ENCODE measurements around the gene EP400.
"Not testable (repeated sequence)": the region's sequence is repeated elsewhere in the genome, so short reads cannot be mapped to it uniquely, and the experiment has no call there.

The EP400 gene

DNA sequence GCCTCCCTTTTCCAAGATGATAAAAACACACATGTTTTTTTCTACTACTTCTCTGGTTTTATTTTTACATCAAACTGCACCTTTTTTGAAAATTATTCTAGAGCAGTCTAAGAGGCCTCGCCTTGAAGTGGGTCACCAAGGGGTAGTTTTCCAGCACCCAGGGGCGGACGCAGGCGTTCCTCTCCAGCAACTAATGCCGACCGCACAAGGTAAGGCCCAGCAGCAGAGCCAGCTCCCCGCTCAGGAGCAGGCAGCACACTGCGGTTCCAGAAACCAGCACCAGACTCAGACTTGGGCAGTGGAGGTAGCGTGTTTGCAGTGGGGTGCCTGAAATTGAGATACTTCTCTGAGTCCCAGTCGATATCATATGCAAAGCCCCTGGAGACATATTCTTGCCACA, 31.6 kb downstream of the EP400 start:
- no peak overlapping the region for H3K27ac ChIP-seq (ENCODE audit: low read depth, low read length)
- peaks cover 15% of the 10 kb centered on the region for H3K36me3 ChIP-seq (ENCODE audit: control insufficient read depth, insufficient read depth, low read length)
- no peak overlapping the region for H3K9ac ChIP-seq (ENCODE audit: low read length)
- H3K4me1 ChIP-seq (ENCODE audit: control insufficient read depth, insufficient read depth, low read length) = no peaks in the 10 kb centered on the region
- H3K27me3 ChIP-seq (ENCODE audit: control insufficient read depth, insufficient read depth, low read length) = no peaks in the 10 kb centered on the region
- H3K4me3 ChIP-seq (ENCODE audit: low read length) = no peak overlapping the region

- Histone ChIP-seq H3K4me3 (ENCODE audit: low read length) (no peak overlapping the region), H3K27ac (ENCODE audit: low read depth, low read length) (no peak overlapping the region), H3K36me3 (ENCODE audit: control insufficient read depth, insufficient read depth, low read length) (peaks cover 15% of the 10 kb centered on the region), H3K4me1 (ENCODE audit: control insufficient read depth, insufficient read depth, low read length) (no peaks in the 10 kb centered on the region), H3K27me3 (ENCODE audit: control insufficient read depth, insufficient read depth, low read length) (no peaks in the 10 kb centered on the region), H3K9ac (ENCODE audit: low read length) (no peak overlapping the region)
These were observed 32.3 kb downstream of the EP400 start for GRCh38 chr12:131982041-131982440.

- Histone ChIP-seq H3K4me3 (ENCODE audit: low read length) (no peak overlapping the region), H3K9ac (ENCODE audit: low read length) (no peak overlapping the region), H3K27me3 (ENCODE audit: control insufficient read depth, insufficient read depth, low read length) (no peaks in the 10 kb centered on the region), H3K36me3 (ENCODE audit: control insufficient read depth, insufficient read depth, low read length) (peaks cover 20% of the 10 kb centered on the region), H3K27ac (ENCODE audit: low read depth, low read length) (no peak overlapping the region), H3K4me1 (ENCODE audit: control insufficient read depth, insufficient read depth, low read length) (no peaks in the 10 kb centered on the region)
These were observed 33.3 kb downstream of the EP400 start for GRCh38 chr12:131983026-131983425.

GRCh38 chr12:131983554-131983953, 33.8 kb downstream of the EP400 start:
- H3K4me3 ChIP-seq (ENCODE audit: low read length) = no peak overlapping the region
- H3K36me3 ChIP-seq (ENCODE audit: control insufficient read depth, insufficient read depth, low read length) = peaks cover 24% of the 10 kb centered on the region
- H3K27me3 ChIP-seq (ENCODE audit: control insufficient read depth, insufficient read depth, low read length) = no peaks in the 10 kb centered on the region
- no peak overlapping the region for H3K9ac ChIP-seq (ENCODE audit: low read length)
- H3K4me1 ChIP-seq (ENCODE audit: control insufficient read depth, insufficient read depth, low read length) = no peaks in the 10 kb centered on the region
- no peak overlapping the region for H3K27ac ChIP-seq (ENCODE audit: low read depth, low read length)

GRCh38 chr12:131984334-131984733, 34.6 kb downstream of the EP400 start:
- Histone ChIP-seq H3K9ac (ENCODE audit: low read length) (no peak overlapping the region), H3K36me3 (ENCODE audit: control insufficient read depth, insufficient read depth, low read length) (peaks cover 24% of the 10 kb centered on the region), H3K27ac (ENCODE audit: low read depth, low read length) (no peak overlapping the region), H3K27me3 (ENCODE audit: control insufficient read depth, insufficient read depth, low read length) (no peaks in the 10 kb centered on the region), H3K4me3 (ENCODE audit: low read length) (no peak overlapping the region), H3K4me1 (ENCODE audit: control insufficient read depth, insufficient read depth, low read length) (no peaks in the 10 kb centered on the region)

DNA sequence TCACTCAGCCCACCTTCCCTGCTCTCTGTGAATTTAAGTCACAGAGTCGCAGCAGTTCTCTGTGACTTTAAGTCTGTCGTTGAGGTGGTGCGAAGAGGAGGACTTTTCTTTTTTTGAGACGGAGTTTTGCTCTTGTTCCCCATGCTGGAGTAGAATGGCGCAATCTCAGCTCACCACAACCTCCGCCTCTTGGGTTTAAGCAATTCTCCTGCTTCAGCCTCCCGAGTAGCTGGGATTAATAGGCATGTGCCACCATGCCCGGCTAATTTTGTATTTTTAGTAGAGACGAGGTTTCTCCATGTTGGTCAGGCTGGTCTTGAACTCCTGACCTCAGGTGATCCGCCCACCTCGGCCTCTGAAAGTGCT, 35.8 kb downstream of the EP400 start:
- not testable (repeated sequence) for H3K27me3 ChIP-seq (ENCODE audit: control insufficient read depth, insufficient read depth, low read length); H3K4me3 ChIP-seq (ENCODE audit: low read length); H3K27ac ChIP-seq (ENCODE audit: low read depth, low read length); H3K9ac ChIP-seq (ENCODE audit: low read length); H3K4me1 ChIP-seq (ENCODE audit: control insufficient read depth, insufficient read depth, low read length)
- H3K36me3 ChIP-seq (ENCODE audit: control insufficient read depth, insufficient read depth, low read length) = peaks cover 23% of the 10 kb centered on the region

- Histone ChIP-seq H3K4me1 (ENCODE audit: control insufficient read depth, insufficient read depth, low read length) (no peaks in the 10 kb centered on the region), H3K36me3 (ENCODE audit: control insufficient read depth, insufficient read depth, low read length) (peaks cover 26% of the 10 kb centered on the region), H3K9ac (ENCODE audit: low read length) (no peak overlapping the region), H3K4me3 (ENCODE audit: low read length) (no peak overlapping the region), H3K27me3 (ENCODE audit: control insufficient read depth, insufficient read depth, low read length) (no peaks in the 10 kb centered on the region), H3K27ac (ENCODE audit: low read depth, low read length) (no peak overlapping the region)
These were observed 36.6 kb downstream of the EP400 start for GRCh38 chr12:131986361-131986760.

- Histone ChIP-seq H3K4me3 (ENCODE audit: low read length) (no peak overlapping the region), H3K27me3 (ENCODE audit: control insufficient read depth, insufficient read depth, low read length) (no peaks in the 10 kb centered on the region), H3K4me1 (ENCODE audit: control insufficient read depth, insufficient read depth, low read length) (no peaks in the 10 kb centered on the region), H3K27ac (ENCODE audit: low read depth, low read length) (no peak overlapping the region), H3K36me3 (ENCODE audit: control insufficient read depth, insufficient read depth, low read length) (peaks cover 26% of the 10 kb centered on the region), H3K9ac (ENCODE audit: low read length) (no peak overlapping the region)
These were observed 37.2 kb downstream of the EP400 start for GRCh38 chr12:131986910-131987309.

- peaks cover 23% of the 10 kb centered on the region for H3K36me3 ChIP-seq (ENCODE audit: control insufficient read depth, insufficient read depth, low read length)
These were observed 37.8 kb downstream of the EP400 start for GRCh38 chr12:131987552-131987951.

DNA sequence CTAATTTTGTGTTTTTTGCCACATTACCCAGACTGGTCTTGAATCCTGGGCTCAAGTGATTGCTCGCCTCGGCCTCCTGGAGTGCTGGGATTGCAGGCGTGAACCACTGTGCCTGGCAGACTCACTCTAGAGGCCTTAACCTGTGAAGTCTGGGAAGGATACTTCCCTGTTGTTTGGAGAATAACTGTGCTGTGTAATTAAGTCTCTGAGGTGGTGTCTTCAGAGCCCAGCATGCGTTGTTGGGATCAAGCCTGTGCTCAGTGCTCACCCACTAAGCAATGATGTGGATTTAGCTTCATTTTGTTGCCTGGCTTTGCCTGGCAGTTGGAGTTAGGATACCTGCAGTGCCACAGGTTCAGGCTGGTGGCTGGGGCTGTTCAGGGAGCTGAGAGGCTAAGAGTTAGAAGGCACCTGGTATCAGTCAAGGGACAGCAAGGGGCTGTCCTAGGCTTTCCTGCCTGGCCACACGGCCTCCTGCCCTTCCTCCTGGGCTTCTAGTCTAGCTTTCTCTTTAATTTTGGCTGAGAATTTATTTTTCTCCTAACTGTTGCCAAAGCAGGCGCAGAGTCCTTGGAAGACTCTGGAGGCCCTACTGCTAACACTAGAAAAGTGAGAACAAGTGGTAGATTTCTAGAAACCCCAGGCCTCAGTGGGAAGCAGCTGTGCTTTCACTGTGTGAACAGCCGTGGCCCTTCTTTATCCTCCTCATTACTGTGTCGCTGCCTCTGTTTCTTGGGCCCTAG, 38.5 kb downstream of the EP400 start:
- Histone ChIP-seq H3K4me1 (ENCODE audit: control insufficient read depth, insufficient read depth, low read length) (no peaks in the 10 kb centered on the region), H3K4me3 (ENCODE audit: low read length) (no peak overlapping the region), H3K9ac (ENCODE audit: low read length) (no peak overlapping the region), H3K27ac (ENCODE audit: low read depth, low read length) (no peak overlapping the region), H3K36me3 (ENCODE audit: control insufficient read depth, insufficient read depth, low read length) (peaks cover 26% of the 10 kb centered on the region), H3K27me3 (ENCODE audit: control insufficient read depth, insufficient read depth, low read length) (no peaks in the 10 kb centered on the region)

More at GRCh38 chr12:131987552-131987951, 37.8 kb downstream of the EP400 start:
- Histone ChIP-seq H3K9ac (ENCODE audit: low read length) (no peak overlapping the region), H3K4me3 (ENCODE audit: low read length) (no peak overlapping the region), H3K27me3 (ENCODE audit: control insufficient read depth, insufficient read depth, low read length) (no peaks in the 10 kb centered on the region), H3K4me1 (ENCODE audit: control insufficient read depth, insufficient read depth, low read length) (no peaks in the 10 kb centered on the region), H3K27ac (ENCODE audit: low read depth, low read length) (no peak overlapping the region)

DNA sequence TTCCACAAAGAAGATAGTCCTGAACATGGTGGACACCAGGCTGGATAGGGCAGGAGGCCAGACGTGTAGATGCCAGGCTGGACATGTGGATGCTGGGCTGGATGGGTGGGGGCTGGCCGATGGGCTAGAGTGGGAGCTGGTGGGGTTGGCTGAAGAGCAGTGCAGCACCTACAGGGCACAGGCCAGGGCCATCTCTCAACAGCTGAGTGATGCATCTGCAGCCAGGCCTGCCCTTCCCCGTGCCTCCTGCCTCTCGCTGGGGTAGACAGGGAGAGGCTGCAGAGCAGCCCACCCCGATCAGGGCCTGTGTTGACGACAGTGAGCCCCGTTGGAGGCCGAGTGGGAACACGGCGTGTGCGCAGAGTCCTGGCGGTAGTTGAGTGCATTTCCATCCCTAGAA, 39.3 kb downstream of the EP400 start:
- no peaks in the 10 kb centered on the region for H3K4me1 ChIP-seq (ENCODE audit: control insufficient read depth, insufficient read depth, low read length)

DNA sequence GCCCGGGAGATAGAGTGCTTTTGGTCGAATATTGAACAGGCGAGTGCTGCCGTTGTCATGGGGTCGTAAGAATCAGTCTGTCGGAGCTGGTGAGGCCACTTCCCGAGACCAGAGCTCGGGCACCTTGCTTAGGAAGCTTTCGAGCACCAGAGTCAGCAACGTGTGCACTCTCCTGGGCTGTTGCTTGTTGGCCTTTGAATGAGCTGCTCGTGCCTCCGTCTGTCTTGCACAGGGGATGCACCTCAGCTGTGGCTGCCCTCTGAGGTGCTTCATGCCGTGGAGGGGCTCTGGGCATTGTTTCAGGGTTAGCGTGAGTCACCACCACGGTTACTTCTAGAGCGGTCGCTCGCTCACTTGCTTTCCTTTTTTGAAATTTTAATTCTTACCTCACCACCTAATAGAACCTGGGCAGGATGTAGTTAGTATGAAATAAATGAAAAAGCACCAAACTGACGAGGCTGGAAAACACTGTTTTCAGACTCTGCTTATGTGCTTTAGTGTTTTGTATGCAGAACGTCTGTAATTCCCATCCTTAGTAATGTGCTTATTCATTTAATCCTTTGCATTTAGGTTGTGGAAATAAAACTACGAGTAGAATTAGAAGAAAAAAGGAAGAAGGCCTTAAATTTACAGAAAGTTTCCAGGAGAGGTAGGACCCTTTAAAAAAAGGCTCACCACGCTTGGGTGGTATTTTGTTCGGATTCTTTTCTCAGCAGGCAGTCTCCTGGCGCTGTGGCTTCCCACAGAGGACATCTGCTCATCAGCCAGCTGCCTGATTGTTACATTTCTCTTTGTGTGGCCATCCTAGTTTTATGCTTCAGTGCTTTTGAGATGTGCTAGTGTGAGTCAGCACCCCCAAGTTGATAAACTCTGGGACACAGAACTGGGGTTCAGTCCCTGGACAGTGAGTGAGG, 40.6 kb downstream of the EP400 start:
- Histone ChIP-seq H3K27me3 (ENCODE audit: control insufficient read depth, insufficient read depth, low read length) (no peaks in the 10 kb centered on the region), H3K4me1 (ENCODE audit: control insufficient read depth, insufficient read depth, low read length) (no peaks in the 10 kb centered on the region), H3K27ac (ENCODE audit: low read depth, low read length) (no peak overlapping the region), H3K36me3 (ENCODE audit: control insufficient read depth, insufficient read depth, low read length) (peaks cover 45% of the 10 kb centered on the region), H3K9ac (ENCODE audit: low read length) (no peak overlapping the region), H3K4me3 (ENCODE audit: low read length) (no peak overlapping the region)

More for the DNA sequence above, 39.3 kb downstream of the EP400 start:
- Histone ChIP-seq H3K27me3 (ENCODE audit: control insufficient read depth, insufficient read depth, low read length) (no peaks in the 10 kb centered on the region), H3K9ac (ENCODE audit: low read length) (no peak overlapping the region), H3K36me3 (ENCODE audit: control insufficient read depth, insufficient read depth, low read length) (peaks cover 33% of the 10 kb centered on the region), H3K27ac (ENCODE audit: low read depth, low read length) (no peak overlapping the region), H3K4me3 (ENCODE audit: low read length) (no peak overlapping the region)

Data from rectal smooth muscle tissue (tissue), 1 donor.